PFSK-1 (cell line): ENCODE results near the gene ATP5PB.

ENCODE experiments used
- FOXP2 ChIP-seq: optimal IDR thresholded peaks from 2 replicates; pipeline ENCODE3; 2011; ENCODE audit warnings: borderline replicate concordance, control low read depth, inconsistent platforms; ENCODE audit not compliant: insufficient read depth; ENCODE audit errors: extremely low read length, extremely low read depth
- POLR2AphosphoS5 ChIP-seq: IDR thresholded peaks from 2 replicates; pipeline ENCODE4 v1.6.1; 2012; ENCODE audit warnings: low read depth, mild to moderate bottlenecking, control low read depth, low read length, moderate library complexity
- SIN3A ChIP-seq: IDR thresholded peaks from 2 replicates; pipeline ENCODE4 v1.6.1; 2012; ENCODE audit warnings: mild to moderate bottlenecking, low read length, moderate library complexity, borderline replicate concordance; ENCODE audit not compliant: insufficient read depth
- TAF1 ChIP-seq: IDR thresholded peaks from 2 replicates; pipeline ENCODE4 v1.6.1; 2012; ENCODE audit warnings: low read length, control low read depth, borderline replicate concordance; ENCODE audit not compliant: insufficient read depth
- TF ChIP-seq, protein P1 (sequence below), 2 experiments: IDR thresholded peaks; 2 replicates each; pipeline versions ENCODE4 v1.6.1 to v1.8.0; 2011 to 2012; ENCODE audit warnings: low read depth in 2 of 2, low read length in 2 of 2, control low read depth in 1 of 2, inconsistent platforms in 1 of 2, mild to moderate bottlenecking in 1 of 2, moderate library complexity in 1 of 2; ENCODE audit not compliant: insufficient read depth in 1 of 2

The ATP5PB gene

DNA sequence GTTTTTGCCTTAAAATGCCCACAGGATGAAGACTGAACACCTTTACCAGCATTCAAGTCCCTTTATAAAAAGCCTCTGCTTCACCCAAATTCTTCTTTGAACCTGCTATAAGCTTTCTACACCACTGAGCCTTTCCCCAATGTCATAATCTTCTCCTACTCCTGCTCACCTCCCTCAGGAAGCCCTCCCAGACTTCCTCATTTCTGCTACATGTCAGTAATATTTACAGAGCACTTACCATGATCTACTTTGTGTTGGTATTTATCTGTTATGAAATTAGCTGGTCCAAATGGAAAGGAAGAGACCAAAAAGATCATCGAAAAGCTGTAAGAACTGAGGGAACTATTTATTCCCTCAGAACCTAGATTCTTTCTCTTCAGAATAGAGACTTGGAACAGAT lies 30.2 kb upstream of the ATP5PB start:
- TF ChIP-seq, protein P1, sequence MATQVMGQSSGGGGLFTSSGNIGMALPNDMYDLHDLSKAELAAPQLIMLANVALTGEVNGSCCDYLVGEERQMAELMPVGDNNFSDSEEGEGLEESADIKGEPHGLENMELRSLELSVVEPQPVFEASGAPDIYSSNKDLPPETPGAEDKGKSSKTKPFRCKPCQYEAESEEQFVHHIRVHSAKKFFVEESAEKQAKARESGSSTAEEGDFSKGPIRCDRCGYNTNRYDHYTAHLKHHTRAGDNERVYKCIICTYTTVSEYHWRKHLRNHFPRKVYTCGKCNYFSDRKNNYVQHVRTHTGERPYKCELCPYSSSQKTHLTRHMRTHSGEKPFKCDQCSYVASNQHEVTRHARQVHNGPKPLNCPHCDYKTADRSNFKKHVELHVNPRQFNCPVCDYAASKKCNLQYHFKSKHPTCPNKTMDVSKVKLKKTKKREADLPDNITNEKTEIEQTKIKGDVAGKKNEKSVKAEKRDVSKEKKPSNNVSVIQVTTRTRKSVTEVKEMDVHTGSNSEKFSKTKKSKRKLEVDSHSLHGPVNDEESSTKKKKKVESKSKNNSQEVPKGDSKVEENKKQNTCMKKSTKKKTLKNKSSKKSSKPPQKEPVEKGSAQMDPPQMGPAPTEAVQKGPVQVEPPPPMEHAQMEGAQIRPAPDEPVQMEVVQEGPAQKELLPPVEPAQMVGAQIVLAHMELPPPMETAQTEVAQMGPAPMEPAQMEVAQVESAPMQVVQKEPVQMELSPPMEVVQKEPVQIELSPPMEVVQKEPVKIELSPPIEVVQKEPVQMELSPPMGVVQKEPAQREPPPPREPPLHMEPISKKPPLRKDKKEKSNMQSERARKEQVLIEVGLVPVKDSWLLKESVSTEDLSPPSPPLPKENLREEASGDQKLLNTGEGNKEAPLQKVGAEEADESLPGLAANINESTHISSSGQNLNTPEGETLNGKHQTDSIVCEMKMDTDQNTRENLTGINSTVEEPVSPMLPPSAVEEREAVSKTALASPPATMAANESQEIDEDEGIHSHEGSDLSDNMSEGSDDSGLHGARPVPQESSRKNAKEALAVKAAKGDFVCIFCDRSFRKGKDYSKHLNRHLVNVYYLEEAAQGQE (IDR thresholded peaks at IDR 0.05; ENCODE audit: insufficient read depth in 1 of 2, low read depth in 2 of 2, low read length in 2 of 2): no peak
- TF ChIP-seq FOXP2: no peak
- no peak for TF ChIP-seq SIN3A
- TF ChIP-seq POLR2AphosphoS5: no peak
- TF ChIP-seq TAF1: no peak

DNA sequence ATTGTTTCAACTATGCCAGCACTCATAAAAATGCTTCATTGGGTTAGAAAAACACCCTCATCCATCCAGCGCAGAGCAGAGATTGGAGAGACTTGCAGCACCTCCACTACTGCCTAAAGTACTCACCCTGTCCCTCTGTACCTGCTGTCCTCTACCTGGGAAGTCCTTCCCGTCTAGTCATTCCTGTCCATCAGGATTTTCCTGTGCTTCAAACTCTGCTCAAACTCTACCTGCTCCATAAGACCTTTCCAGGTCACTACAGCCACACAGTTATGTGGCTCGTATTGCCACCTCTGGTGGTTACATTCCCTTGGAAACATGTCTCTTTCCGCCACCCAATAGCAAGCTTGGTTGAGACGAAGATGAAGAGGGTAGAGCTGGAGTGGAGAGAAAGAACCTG lies 28.9 kb upstream of the ATP5PB start:
- TF ChIP-seq FOXP2 (no peak), POLR2AphosphoS5 (no peak), SIN3A (no peak), TAF1 (no peak)
- TF ChIP-seq, protein P1 (IDR thresholded peaks at IDR 0.05; ENCODE audit: insufficient read depth in 1 of 2, low read depth in 2 of 2, low read length in 2 of 2): no peak

DNA sequence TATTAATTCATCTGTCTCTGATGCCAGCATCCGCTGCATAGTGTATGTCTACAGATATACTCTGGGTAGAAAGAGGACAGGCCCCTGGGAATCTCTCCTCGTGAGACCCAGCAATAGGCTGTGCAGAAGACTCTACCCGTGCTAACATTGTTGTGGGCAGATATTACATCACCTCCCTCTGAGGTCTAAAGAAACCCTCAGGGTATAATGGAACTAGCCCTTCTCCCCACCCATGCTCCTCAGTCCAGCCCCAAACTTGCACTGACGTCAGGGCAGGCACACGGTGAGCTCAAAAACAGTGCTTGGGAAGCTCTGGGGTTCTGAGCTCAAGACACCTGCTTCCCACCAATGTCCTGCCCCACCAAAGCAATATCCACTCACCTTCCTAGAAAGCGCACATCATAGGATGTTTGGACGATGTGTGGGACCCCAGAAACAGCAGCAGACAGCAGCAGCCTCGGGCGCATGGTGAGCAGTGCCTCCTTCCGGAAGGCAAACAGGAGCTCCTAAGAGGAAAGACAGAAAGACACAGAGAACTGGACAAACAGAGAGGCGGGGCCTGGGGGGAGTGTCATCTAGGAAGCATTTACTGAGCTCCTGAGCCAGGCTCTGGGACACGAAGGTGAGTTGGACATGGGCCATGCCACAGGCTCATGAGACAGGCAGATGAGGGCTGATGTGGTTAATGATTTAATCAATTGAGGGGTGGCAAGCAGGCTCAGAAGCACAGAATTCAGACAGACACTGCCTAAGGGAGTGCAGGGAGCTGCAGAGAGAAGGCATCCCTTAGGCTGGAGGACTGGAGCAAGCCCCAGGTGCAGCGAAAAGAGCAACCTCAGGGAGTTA lies 26.5 kb upstream of the ATP5PB start:
- TF ChIP-seq, protein P1 (IDR thresholded peaks at IDR 0.05; ENCODE audit: insufficient read depth in 1 of 2, low read depth in 2 of 2, low read length in 2 of 2): no peak
- TF ChIP-seq POLR2AphosphoS5 (no peak), SIN3A (no peak), FOXP2 (no peak), TAF1 (no peak)

DNA sequence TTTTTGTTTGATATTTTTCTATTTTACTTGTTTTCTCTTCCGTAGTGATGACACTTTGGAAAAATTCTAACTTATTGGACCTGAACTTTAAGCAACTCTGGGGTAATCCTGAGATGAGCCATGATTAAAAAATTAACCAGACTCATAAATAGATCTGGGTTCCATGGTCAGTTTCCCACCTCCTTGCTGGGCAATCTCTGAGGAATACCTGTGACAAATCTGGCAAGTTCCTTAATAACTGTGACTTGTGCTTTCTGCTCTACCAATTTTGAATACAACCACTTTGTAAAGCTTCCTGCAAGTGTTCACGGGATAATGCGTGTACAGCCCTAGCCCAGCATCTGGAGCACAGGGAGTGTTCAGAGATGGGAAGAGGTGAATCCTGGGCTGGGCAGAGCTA lies 25.0 kb upstream of the ATP5PB start:
- no peak for TF ChIP-seq POLR2AphosphoS5
- TF ChIP-seq FOXP2: no peak
- TF ChIP-seq, protein P1 (IDR thresholded peaks at IDR 0.05; ENCODE audit: insufficient read depth in 1 of 2, low read depth in 2 of 2, low read length in 2 of 2): no peak
- TF ChIP-seq TAF1: no peak
- no peak for TF ChIP-seq SIN3A
